ENCODE measurements around the gene AP5Z1. TPM values are rescaled to one million over a fixed set of nuclear protein-coding genes. Genes with fewer than 3 reads are reported as not detected.

Gene AP5Z1
- total RNA-seq, 3 donors from 2014 or later (not counting 1 experiment from before 2014, with no cell fraction given) = 140 to 156 (median 143) TPM

- Histone ChIP-seq H3K27me3 (ENCODE audit: control insufficient read depth, insufficient read depth, low read length) (no peaks in the 10 kb centered on the region), H3K27ac (ENCODE audit: low read length) (no peak overlapping the region), H3K9me3 (ENCODE audit: control insufficient read depth, insufficient read depth, low read length) (no peaks in the 10 kb centered on the region), H3K4me3 (ENCODE audit: low read length) (no peak overlapping the region), H3K4me1 (ENCODE audit: control insufficient read depth, insufficient read depth, low read length) (no peaks in the 10 kb centered on the region), H3K36me3 (ENCODE audit: control insufficient read depth, insufficient read depth, low read length) (no peaks in the 10 kb centered on the region)
- TF ChIP-seq, protein P1, sequence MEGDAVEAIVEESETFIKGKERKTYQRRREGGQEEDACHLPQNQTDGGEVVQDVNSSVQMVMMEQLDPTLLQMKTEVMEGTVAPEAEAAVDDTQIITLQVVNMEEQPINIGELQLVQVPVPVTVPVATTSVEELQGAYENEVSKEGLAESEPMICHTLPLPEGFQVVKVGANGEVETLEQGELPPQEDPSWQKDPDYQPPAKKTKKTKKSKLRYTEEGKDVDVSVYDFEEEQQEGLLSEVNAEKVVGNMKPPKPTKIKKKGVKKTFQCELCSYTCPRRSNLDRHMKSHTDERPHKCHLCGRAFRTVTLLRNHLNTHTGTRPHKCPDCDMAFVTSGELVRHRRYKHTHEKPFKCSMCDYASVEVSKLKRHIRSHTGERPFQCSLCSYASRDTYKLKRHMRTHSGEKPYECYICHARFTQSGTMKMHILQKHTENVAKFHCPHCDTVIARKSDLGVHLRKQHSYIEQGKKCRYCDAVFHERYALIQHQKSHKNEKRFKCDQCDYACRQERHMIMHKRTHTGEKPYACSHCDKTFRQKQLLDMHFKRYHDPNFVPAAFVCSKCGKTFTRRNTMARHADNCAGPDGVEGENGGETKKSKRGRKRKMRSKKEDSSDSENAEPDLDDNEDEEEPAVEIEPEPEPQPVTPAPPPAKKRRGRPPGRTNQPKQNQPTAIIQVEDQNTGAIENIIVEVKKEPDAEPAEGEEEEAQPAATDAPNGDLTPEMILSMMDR (IDR thresholded peaks at IDR 0.05) = no peak
- H3K27me3 Mint-ChIP-seq (ENCODE audit: low read depth in 2 of 2) = peaks cover 0 to 3% of the 10 kb centered on the region in 2 donors
- intact Hi-C loops (cut with micrococcal nuclease) = no loop called here
- WGBS (ENCODE audit: insufficient coverage) = 44% methylated on average over 22 of the region's 22 CpGs
- no peaks in the 10 kb centered on the region for H3K9me3 Mint-ChIP-seq
- H3K27ac Mint-ChIP-seq = no peak overlapping the region
- DNase-seq (no peak), ATAC-seq (peak in 1 of 3 donors; percentile 71)
- no peaks in the 10 kb centered on the region for H3K36me3 Mint-ChIP-seq
- peaks cover 0 to 5% of the 10 kb centered on the region in 2 donors for H3K4me1 Mint-ChIP-seq
- H3K4me3 Mint-ChIP-seq = no peak overlapping the region
These were observed 61.8 kb downstream of the AP5Z1 start for GRCh38 chr7:4837041-4837802.

DNA sequence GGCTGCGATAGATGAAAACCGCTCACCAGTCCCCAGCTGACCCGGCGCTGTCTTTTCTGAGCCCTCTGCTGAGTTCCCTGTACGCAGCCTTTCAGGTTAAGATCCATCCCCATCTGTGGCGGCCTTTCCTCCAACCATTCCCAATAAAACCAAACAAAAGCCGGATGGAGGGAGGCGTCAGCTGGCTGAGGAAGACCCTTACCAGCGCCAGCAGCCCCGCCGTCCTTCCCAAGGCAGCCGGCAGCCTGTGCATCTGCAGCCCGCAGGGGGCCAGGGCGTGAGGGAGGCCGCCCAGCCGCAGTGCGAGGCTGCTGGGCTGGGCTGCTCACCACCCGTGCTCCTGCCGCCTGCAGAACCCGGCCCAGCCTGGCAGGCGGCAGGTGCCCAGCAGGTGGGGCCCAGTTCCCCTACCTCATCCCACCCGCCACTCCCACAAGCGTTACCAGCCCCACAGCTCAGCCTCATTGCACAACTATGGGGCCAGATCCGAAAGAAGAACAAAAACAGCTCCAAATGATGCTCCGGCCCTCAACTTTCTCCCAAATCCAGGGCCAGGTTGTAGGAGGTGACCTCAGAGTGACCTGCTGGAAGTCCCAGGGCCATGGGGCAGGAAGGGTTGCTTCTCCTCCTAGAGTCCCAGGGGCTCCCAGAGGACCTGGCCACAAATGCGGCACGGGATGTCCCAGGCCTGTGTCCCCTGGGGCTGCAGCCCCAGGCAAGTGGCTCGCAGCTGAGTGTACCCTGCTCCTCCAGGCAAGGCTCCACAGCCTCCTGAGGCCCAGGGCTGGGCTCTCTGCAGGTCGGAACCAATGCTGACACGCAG lies 62.6 kb downstream of the AP5Z1 start:
- H3K4me1 Mint-ChIP-seq = peaks cover 0 to 5% of the 10 kb centered on the region in 2 donors
- ATAC-seq (no peak), DNase-seq (no peak)
- TF ChIP-seq, protein P1 (IDR thresholded peaks at IDR 0.05) = no peak
- Histone ChIP-seq H3K4me3 (ENCODE audit: low read length) (no peak overlapping the region), H3K27me3 (ENCODE audit: control insufficient read depth, insufficient read depth, low read length) (no peaks in the 10 kb centered on the region), H3K9me3 (ENCODE audit: control insufficient read depth, insufficient read depth, low read length) (no peaks in the 10 kb centered on the region), H3K27ac (ENCODE audit: low read length) (no peak overlapping the region), H3K36me3 (ENCODE audit: control insufficient read depth, insufficient read depth, low read length) (no peaks in the 10 kb centered on the region), H3K4me1 (ENCODE audit: control insufficient read depth, insufficient read depth, low read length) (no peaks in the 10 kb centered on the region)
- H3K36me3 Mint-ChIP-seq = no peaks in the 10 kb centered on the region
- H3K4me3 Mint-ChIP-seq = no peak overlapping the region
- H3K9me3 Mint-ChIP-seq = no peaks in the 10 kb centered on the region
- H3K27me3 Mint-ChIP-seq (ENCODE audit: low read depth in 2 of 2) = peaks cover 0 to 3% of the 10 kb centered on the region in 2 donors
- intact Hi-C loops (cut with micrococcal nuclease) = no loop called here
- 85% methylated on average over 30 of the region's 30 CpGs for WGBS (ENCODE audit: insufficient coverage)
- no peak overlapping the region for H3K27ac Mint-ChIP-seq

DNA sequence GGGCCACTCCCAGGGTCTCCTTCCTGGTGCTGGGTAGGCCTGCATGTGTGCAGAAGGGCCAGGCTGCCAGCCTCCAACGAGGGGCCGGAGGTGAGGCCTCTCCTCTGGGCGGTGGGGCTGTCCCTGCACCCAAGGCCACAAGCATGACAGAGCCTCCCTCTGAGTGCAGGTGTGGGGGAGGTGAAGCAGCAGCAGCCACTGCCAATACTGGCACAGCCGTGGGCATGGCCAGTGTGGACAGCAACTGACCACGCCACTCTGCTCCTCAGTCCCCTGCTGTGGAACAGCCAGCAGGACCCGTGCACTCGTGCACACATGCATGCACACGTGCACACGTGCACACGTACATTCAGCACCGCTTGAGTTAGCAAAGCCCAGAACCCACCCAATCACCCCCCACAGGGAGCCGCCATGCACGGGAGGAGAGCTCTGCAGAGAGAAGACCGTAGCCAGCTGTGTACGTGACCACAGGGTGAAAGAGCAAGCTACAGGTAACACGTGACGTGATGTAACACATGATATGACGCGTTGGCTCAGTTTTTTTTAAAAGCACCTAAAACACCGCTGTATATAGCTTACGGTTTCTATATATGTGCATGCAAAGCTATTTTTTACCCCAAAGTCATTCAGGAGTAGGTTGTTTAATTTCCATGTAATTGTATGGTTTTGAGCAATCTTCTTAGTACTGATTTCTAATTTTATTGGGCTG lies 63.4 kb downstream of the AP5Z1 start:
- Mint-ChIP-seq H3K9me3 (no peaks in the 10 kb centered on the region), H3K27me3 (ENCODE audit: low read depth in 2 of 2) (peaks cover 0 to 3% of the 10 kb centered on the region in 2 donors), H3K27ac (no peak overlapping the region), H3K36me3 (no peaks in the 10 kb centered on the region), H3K4me3 (no peak overlapping the region), H3K4me1 (peaks cover 0 to 5% of the 10 kb centered on the region in 2 donors)
- no peak overlapping the region for H3K4me3 ChIP-seq (ENCODE audit: low read length)
- no peaks in the 10 kb centered on the region for H3K27me3 ChIP-seq (ENCODE audit: control insufficient read depth, insufficient read depth, low read length)
- DNase-seq (no peak), ATAC-seq (no peak)
- no peak overlapping the region for H3K27ac ChIP-seq (ENCODE audit: low read length)
- no peaks in the 10 kb centered on the region for H3K36me3 ChIP-seq (ENCODE audit: control insufficient read depth, insufficient read depth, low read length)
- H3K4me1 ChIP-seq (ENCODE audit: control insufficient read depth, insufficient read depth, low read length) = no peaks in the 10 kb centered on the region
- no peaks in the 10 kb centered on the region for H3K9me3 ChIP-seq (ENCODE audit: control insufficient read depth, insufficient read depth, low read length)
- TF ChIP-seq, protein P1 (IDR thresholded peaks at IDR 0.05) = no peak
- intact Hi-C loops (cut with micrococcal nuclease) = no loop called here
- WGBS (ENCODE audit: insufficient coverage) = 86% methylated on average over 21 of the region's 21 CpGs

Measured in natural killer cell (primary cell).